ENCODE measurements around the gene PRKCE.

Gene PRKCE

DNA sequence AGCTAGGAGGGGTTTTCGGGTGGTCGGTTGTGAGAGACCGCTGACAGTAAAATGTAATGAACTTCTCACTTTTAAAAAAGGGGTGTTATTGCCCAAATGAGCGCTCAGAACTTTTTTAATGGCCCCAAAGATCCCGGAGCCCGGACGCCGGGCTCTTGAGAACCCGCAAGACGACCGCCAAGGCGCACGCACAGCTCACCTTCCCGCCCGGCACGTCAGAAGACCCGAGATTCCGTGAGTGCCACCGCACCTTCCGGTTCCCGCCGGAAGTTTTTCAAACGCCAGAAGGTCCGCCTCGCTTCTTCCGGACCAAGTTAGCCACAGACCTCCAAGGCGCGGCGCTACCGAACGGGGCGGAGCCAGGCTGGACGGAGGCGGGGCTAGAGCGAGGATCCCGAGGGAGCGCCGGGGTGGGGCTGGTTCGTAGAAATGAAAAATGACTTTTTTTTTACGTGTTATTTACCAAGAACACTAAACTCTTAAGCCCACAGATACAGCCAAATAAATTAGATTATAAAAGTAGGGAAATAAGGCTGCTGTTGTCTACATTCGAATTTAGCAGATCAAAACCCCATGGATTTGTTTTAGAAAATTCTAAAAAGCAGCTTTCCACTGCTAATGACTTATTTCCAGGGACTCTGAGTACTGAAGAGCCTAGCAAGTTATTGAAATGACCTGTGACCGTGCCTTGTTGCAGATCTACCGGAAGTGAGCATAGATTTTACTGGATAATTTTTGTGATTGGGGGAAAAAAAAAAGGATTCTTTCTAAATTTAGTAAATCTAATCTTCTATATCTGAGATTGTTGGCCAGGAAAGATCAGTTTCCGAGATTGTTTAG lies 40.2 kb upstream of the PRKCE start, which contains the start of gene SRBD1:
TSS of gene SRBD1 (minus strand) at position 248 of the 840 bp plus-strand sequence. CDS start 5,826 bp downstream, outside the sequence.
- TF ChIP-seq, protein P1, sequence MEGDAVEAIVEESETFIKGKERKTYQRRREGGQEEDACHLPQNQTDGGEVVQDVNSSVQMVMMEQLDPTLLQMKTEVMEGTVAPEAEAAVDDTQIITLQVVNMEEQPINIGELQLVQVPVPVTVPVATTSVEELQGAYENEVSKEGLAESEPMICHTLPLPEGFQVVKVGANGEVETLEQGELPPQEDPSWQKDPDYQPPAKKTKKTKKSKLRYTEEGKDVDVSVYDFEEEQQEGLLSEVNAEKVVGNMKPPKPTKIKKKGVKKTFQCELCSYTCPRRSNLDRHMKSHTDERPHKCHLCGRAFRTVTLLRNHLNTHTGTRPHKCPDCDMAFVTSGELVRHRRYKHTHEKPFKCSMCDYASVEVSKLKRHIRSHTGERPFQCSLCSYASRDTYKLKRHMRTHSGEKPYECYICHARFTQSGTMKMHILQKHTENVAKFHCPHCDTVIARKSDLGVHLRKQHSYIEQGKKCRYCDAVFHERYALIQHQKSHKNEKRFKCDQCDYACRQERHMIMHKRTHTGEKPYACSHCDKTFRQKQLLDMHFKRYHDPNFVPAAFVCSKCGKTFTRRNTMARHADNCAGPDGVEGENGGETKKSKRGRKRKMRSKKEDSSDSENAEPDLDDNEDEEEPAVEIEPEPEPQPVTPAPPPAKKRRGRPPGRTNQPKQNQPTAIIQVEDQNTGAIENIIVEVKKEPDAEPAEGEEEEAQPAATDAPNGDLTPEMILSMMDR (IDR thresholded peaks at IDR 0.05; ENCODE audit: low read depth, low read length), result no peak
- H3K4me3 ChIP-seq (replicated peaks in 1 of 2; ENCODE audit: low read depth in 2 of 2, low read length in 2 of 2), result peak within 1 kb of the TSS; percentile 71 to 73
- peak; percentile 93 to 96 for DNase-seq (ENCODE audit: low read depth in 2 of 2)

DNA sequence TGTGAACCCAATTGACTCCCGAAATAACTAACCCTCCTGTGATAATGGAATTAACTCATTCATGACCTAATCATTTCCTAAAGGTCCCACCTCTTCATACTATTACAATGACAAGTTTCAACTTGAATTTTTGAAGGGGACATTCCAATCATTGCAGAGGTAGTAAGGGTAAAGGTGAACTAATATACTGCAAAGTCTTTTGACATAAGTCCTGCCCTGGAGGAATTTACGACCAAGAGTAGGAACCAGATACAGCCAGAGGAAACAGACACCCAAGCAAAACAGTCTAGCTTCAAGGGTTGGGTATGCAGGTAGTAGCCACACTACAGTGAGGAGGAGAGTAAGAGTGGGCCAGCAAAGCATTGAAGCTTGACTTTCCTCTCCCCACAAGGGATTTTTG lies 39.2 kb upstream of the PRKCE start:
- no peak for DNase-seq (ENCODE audit: low read depth in 2 of 2)
- TF ChIP-seq, protein P1 (IDR thresholded peaks at IDR 0.05; ENCODE audit: low read depth, low read length), result no peak
- H3K4me3 ChIP-seq (replicated peaks in 1 of 2; ENCODE audit: low read depth in 2 of 2, low read length in 2 of 2), result no peak overlapping the region

DNA sequence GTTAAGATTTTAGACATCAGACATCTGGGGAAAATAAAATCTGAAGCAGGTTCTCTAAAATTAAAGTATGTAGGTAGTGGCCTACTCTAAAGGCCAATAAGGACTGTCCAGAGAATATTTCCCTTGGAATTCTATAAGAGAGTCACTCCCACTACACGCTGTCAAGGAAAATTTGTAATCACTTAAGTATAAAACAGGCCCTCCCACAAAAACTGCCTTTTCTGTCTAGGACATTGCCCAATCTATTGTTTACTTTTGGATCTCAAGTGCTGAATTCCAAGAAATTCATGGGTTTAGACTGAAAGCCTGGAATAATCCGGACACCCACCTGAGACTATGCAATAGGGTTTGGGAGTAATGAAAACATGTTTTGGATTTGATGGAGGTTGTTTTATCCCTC lies 38.7 kb upstream of the PRKCE start:
- H3K4me3 ChIP-seq (replicated peaks in 1 of 2; ENCODE audit: low read depth in 2 of 2, low read length in 2 of 2), result no peak overlapping the region
- TF ChIP-seq, protein P1 (IDR thresholded peaks at IDR 0.05; ENCODE audit: low read depth, low read length), result no peak
- peak; percentile 43 to 71 for DNase-seq (ENCODE audit: low read depth in 2 of 2)

DNA sequence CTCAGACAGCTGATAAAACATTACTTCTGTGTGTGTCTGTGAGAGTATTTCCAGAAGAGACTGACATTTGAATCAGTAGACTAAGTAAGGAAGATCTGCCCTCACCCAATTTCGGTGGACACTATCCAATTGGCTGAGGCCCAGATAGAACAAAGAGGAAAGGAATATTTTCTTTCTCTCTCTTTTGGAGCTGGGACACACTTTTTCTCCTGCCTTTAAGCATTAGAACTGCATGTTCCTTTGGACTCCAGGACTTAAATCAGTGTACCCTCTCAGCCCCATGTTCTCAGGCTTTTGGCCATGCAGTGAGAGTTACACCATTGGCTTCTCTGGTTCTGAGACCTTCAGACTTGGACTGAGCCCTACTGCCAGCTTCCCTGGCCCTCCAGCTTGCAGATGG lies 37.1 kb upstream of the PRKCE start:
- H3K4me3 ChIP-seq (replicated peaks in 1 of 2; ENCODE audit: low read depth in 2 of 2, low read length in 2 of 2), result no peak overlapping the region
- TF ChIP-seq, protein P1 (IDR thresholded peaks at IDR 0.05; ENCODE audit: low read depth, low read length), result no peak
- DNase-seq (ENCODE audit: low read depth in 2 of 2), result peak; percentile 3 to 19

DNA sequence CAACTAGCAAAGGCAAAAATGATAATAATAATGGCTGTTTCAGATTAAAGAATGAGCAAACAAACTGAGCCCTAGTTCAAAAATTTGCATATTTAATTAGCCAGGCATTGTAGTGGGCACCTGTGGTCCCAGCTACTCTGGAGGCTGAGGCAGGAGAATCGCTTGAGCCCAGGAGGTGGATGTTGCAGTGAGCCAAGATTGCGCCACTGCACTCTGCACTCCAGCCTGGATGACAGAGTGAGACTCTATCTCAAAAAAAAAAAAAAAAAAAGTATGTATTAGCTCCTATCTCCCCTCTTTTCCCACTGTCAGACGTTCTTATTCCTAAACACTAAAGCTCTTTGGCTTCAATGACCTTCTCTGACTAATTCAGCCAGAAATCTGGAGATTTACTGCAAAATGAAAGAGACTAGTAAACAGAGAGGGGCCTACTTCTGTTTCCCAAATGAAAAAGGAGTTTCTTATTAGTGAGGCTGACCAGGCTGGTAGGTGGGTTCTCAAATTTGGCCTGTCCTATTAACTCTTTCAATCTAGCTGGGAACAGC lies 36.5 kb upstream of the PRKCE start:
- peak; percentile 7 to 20 for DNase-seq (ENCODE audit: low read depth in 2 of 2)
- TF ChIP-seq, protein P1 (IDR thresholded peaks at IDR 0.05; ENCODE audit: low read depth, low read length), result no peak
- H3K4me3 ChIP-seq (replicated peaks in 1 of 2; ENCODE audit: low read depth in 2 of 2, low read length in 2 of 2), result no peak overlapping the region

DNA sequence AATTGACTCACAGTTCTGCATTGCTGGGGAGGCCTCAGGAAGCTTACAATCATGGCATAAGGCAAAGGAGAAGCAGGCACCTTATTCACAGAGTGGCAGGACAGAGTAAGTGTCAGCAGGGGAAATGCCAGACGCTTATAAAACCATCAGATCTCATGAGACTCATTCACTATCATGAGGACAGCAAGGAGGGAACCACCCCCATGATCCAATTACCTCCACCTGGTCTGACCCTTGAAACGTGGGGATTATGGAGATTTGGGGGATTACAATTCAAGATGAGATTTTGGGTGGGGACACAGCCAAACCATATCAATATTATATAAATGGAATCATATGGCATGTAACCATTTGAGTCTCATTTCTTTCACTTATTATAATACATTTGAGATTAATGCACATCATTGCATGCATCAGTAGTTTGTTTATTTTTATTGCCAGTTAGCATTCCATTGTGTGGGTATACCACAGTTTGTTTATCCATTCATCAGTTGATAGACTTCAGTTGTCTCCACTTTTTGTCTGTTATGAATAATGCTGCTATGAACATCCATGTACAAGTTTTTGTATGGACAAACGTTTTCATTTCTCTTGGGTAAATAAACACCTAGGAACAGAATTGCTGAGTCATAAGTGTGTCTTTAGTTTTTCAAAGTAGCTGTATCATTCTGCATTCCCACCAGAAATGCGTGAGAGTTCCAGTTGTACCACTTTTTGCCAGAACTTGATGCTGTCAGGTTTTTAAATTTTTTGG lies 34.6 kb upstream of the PRKCE start:
- DNase-seq (ENCODE audit: low read depth in 2 of 2), result peak; percentile 63 to 81
- TF ChIP-seq, protein P1 (IDR thresholded peaks at IDR 0.05; ENCODE audit: low read depth, low read length), result no peak
- H3K4me3 ChIP-seq (replicated peaks in 1 of 2; ENCODE audit: low read depth in 2 of 2, low read length in 2 of 2), result no peak overlapping the region
